ENCODE results near the gene SNX10. TPM values are rescaled to one million over a fixed set of nuclear protein-coding genes. Genes with fewer than 3 reads are reported as not detected.

SNX10 gene
- total RNA-seq, 2 donors from 2014 or later = 0.96 to 3.3 TPM

DNA sequence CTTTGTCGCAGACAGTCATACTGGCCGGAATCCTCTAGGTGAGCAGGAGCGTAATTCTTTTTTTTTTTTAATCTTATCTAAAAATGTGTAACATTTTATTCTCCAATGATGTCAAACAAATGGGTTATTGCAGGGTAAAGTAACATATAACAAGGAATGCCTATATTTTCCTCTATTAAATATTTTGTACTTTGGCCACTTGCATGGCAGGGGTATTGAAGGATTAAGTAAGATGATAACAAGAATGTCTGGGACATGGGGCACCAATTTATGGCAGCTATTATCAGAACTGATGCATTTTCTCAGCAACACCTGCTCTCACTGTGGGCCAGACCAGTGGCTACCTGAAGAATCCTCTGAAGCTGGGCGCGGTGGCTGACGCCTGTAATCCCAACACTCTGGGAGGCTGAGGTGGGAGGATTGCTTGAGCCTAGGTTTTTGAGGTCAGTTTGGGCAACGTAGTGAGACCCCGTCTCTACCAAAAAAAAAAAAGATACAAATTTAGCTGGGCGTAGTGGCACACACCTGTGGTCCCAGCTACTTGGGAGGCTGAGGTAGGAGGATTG lies 24.0 kb upstream of the SNX10 start:
- H3K27me3 ChIP-seq = no peaks in the 10 kb centered on the region
- TF ChIP-seq, protein P1, sequence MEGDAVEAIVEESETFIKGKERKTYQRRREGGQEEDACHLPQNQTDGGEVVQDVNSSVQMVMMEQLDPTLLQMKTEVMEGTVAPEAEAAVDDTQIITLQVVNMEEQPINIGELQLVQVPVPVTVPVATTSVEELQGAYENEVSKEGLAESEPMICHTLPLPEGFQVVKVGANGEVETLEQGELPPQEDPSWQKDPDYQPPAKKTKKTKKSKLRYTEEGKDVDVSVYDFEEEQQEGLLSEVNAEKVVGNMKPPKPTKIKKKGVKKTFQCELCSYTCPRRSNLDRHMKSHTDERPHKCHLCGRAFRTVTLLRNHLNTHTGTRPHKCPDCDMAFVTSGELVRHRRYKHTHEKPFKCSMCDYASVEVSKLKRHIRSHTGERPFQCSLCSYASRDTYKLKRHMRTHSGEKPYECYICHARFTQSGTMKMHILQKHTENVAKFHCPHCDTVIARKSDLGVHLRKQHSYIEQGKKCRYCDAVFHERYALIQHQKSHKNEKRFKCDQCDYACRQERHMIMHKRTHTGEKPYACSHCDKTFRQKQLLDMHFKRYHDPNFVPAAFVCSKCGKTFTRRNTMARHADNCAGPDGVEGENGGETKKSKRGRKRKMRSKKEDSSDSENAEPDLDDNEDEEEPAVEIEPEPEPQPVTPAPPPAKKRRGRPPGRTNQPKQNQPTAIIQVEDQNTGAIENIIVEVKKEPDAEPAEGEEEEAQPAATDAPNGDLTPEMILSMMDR (IDR thresholded peaks at IDR 0.05) = no peak
- no peak overlapping the region for H3K27ac ChIP-seq
- no peaks in the 10 kb centered on the region for H3K4me1 ChIP-seq
- no peak for DNase-seq (ENCODE audit: low spot score)
- H3K4me3 ChIP-seq = no peak overlapping the region
- H3K9me3 ChIP-seq = peaks cover 0 to 14% of the 10 kb centered on the region in 2 donors
- H3K36me3 ChIP-seq = no peaks in the 10 kb centered on the region

DNA sequence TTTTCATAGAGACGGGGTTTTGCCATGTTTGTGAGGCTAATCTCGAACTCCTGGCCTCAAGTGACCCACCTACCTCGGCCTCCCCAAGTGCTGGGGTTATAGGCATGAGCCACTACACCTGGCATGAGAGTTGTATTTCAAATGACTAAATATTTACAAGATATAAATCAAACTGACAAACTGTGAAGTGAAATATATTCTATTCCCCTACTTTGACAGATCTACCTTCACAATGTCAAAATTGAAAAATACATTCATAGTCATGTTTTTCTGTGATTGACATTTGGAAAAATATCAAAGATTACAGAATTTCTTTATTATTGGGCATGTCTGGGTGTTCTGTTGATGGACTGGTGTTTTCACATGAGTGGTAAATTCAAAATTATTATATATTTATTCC lies 16.4 kb upstream of the SNX10 start:
- no peak overlapping the region for H3K4me3 ChIP-seq
- no peaks in the 10 kb centered on the region for H3K4me1 ChIP-seq
- TF ChIP-seq, protein P1 (IDR thresholded peaks at IDR 0.05) = no peak
- H3K27ac ChIP-seq = no peak overlapping the region
- no peak for DNase-seq (ENCODE audit: low spot score)
- H3K36me3 ChIP-seq = no peaks in the 10 kb centered on the region
- H3K27me3 ChIP-seq = no peaks in the 10 kb centered on the region
- H3K9me3 ChIP-seq = no peaks in the 10 kb centered on the region

DNA sequence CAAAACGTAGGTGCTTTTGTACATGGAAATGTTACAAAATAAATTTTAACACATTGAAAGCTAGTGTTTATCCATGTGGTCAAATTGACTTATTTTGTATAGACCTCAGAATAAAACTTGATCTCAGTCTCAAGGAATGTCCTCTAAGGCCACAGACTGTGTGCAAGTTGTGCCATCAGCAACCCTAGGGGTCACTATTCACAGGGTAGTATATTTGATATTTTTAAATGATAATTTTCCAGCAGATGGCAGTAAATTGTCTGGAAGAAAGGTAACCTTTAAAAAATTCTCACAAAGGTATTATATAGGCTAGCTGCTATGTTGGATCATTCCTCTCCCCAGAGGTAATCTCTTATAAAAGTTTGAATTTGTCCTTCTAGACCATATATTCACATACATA lies 12.9 kb upstream of the SNX10 start:
- DNase-seq (ENCODE audit: low spot score) = no peak

DNA sequence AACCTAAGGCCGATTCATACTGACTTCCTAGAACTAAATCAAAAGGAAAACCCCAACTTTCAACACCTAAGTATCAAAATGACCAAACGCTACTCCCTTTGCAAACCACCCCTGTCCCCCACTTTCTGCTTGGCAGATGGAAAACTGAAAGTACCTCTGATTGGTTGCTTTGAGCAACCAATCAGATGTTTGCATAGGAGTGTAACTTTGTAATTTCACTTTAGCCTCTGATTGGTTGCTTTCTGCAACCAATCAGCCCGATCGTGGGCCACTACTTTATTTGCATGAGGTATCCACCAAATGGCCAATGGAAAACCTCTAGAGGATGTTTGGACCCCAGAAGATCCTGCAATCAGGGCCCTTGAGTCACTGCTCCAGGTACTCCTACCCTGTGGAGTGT lies 12.3 kb upstream of the SNX10 start:
- Histone ChIP-seq H3K4me3 (no peak overlapping the region), H3K27ac (no peak overlapping the region), H3K4me1 (no peaks in the 10 kb centered on the region), H3K9me3 (no peaks in the 10 kb centered on the region), H3K36me3 (no peaks in the 10 kb centered on the region), H3K27me3 (no peaks in the 10 kb centered on the region)
- TF ChIP-seq, protein P1 (IDR thresholded peaks at IDR 0.05) = no peak
- no peak for DNase-seq (ENCODE audit: low spot score)

More for the DNA sequence above, 12.9 kb upstream of the SNX10 start:
- no peaks in the 10 kb centered on the region for H3K9me3 ChIP-seq
- H3K36me3 ChIP-seq = no peaks in the 10 kb centered on the region
- no peak overlapping the region for H3K27ac ChIP-seq
- no peaks in the 10 kb centered on the region for H3K4me1 ChIP-seq
- H3K4me3 ChIP-seq = no peak overlapping the region
- TF ChIP-seq, protein P1 (IDR thresholded peaks at IDR 0.05) = peak in 1 of 2 donors; percentile 18
- H3K27me3 ChIP-seq = no peaks in the 10 kb centered on the region

DNA sequence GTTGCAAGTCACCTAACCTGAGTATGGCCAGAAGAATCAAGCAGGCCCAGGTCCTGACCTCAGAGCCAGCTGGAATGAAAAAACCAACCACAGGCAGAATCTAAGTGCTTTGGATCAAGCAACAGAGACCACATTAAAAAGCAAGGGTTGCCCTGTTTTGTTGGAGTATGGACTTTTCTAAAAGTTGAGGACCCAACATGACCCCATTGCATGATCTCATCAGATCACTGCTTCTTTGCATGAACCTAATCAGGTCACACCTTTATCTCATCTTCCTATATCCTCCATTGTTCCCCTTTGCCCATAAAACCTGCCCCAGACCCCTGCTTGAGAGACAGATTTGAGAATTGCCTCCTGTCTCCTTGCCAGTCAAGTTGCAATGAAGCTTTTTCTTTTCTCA lies 11.6 kb upstream of the SNX10 start:
- H3K4me3 ChIP-seq = no peak overlapping the region
- H3K36me3 ChIP-seq = no peaks in the 10 kb centered on the region
- no peaks in the 10 kb centered on the region for H3K9me3 ChIP-seq
- no peak overlapping the region for H3K27ac ChIP-seq
- DNase-seq (ENCODE audit: low spot score) = no peak
- H3K4me1 ChIP-seq = no peaks in the 10 kb centered on the region
- no peaks in the 10 kb centered on the region for H3K27me3 ChIP-seq
- TF ChIP-seq, protein P1 (IDR thresholded peaks at IDR 0.05) = no peak

DNA sequence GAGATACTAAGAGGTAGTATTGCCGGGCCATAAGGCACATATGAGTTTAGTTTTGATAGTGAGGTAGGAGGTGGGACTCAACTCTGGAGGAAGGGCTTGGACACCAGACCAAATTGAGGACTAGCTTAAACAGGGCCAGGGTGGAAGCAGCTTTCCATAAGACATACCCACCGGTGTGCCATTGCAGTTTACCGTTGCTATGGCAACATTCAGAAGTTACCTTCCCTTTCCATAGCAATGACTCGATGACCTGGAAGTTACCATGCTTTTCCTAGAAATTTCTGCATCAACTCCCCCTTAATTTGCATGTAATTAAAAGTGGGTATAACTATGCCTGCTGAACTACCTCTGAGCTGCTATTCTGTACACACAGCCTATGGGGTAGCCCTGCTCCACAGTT lies 10.9 kb upstream of the SNX10 start:
- Histone ChIP-seq H3K36me3 (no peaks in the 10 kb centered on the region), H3K27me3 (no peaks in the 10 kb centered on the region), H3K4me3 (no peak overlapping the region), H3K9me3 (no peaks in the 10 kb centered on the region), H3K4me1 (no peaks in the 10 kb centered on the region), H3K27ac (no peak overlapping the region)
- TF ChIP-seq, protein P1 (IDR thresholded peaks at IDR 0.05) = no peak
- no peak for DNase-seq (ENCODE audit: low spot score)

Measured in right atrium auricular region (tissue), 2 donors.